Common myeloid progenitor, CD34-positive (primary cell): ENCODE measurements around the gene HLA-DPB1.

Experiments
- CTCF ChIA-PET: fragments of 350-600 bp; sonication (Branson Sonifier 250); formaldehyde crosslinking; loops from one replicate; lab custom pipeline; 2021; ENCODE audit warnings: antibody characterized with exemption; lab: Charles Lee
- POLR2A ChIA-PET: fragments of 350-600 bp; sonication (Branson Sonifier 250); formaldehyde crosslinking; loops from one replicate; lab custom pipeline; 2021; ENCODE audit warnings: antibody characterized with exemption; lab: Charles Lee
- DNase-seq, 3 donors: peaks; one replicate each; pipeline versions ENCODE4 v3.0.0 to v3.0.0-alpha.2; 2013
- H3K27ac ChIP-seq, 2 experiments: 1 replicate in 1 of 2; 2 replicates in 1 of 2; pipeline ENCODE4 v1.7.0; 2013; ENCODE audit warnings: inconsistent platforms in 2 of 2, low read length in 2 of 2, mild to moderate bottlenecking in 2 of 2, low read depth in 1 of 2, moderate library complexity in 1 of 2; ENCODE audit not compliant: severe bottlenecking in 2 of 2, insufficient read depth in 1 of 2, poor library complexity in 1 of 2
- H3K27me3 ChIP-seq, 5 experiments: replicated peaks in 2 of 5; 1 replicate in 3 of 5; 2 replicates in 2 of 5; pipeline versions ENCODE4 v1.6.1 to v1.7.0; 2013; ENCODE audit warnings: low read length in 4 of 5, mild to moderate bottlenecking in 2 of 5, moderate library complexity in 2 of 5, inconsistent platforms in 1 of 5; ENCODE audit not compliant: insufficient read depth in 5 of 5, control insufficient read depth in 4 of 5
- H3K36me3 ChIP-seq, 4 experiments: 1 replicate in 2 of 4; 2 replicates in 2 of 4; pipeline versions ENCODE4 v1.6.1 to v1.7.0; 2013; ENCODE audit warnings: low read length in 3 of 4, control low read depth in 1 of 4, mild to moderate bottlenecking in 1 of 4; ENCODE audit not compliant: control insufficient read depth in 4 of 4, insufficient read depth in 4 of 4
- H3K4me1 ChIP-seq, 4 experiments: 1 replicate in 3 of 4; 2 replicates in 1 of 4; pipeline versions ENCODE4 v1.6.1 to v1.7.1; 2013; ENCODE audit warnings: low read length in 3 of 4, mild to moderate bottlenecking in 3 of 4, control low read depth in 1 of 4, inconsistent platforms in 1 of 4, moderate library complexity in 1 of 4; ENCODE audit not compliant: control insufficient read depth in 4 of 4, insufficient read depth in 4 of 4; ENCODE audit errors: control extremely low read depth in 1 of 4
- H3K4me3 ChIP-seq, 7 experiments: 1 replicate in 4 of 7; 2 replicates in 3 of 7; pipeline versions ENCODE4 v1.5.1 to v1.7.0; 2013; ENCODE audit warnings: mild to moderate bottlenecking in 7 of 7, low read length in 6 of 7, moderate library complexity in 6 of 7, inconsistent platforms in 2 of 7, low read depth in 2 of 7, control low read depth in 1 of 7; ENCODE audit not compliant: insufficient read depth in 4 of 7, control insufficient read depth in 1 of 7; ENCODE audit errors: extremely low read depth in 1 of 7
- H3K9me3 ChIP-seq, 5 experiments: 1 replicate in 4 of 5; 2 replicates in 1 of 5; pipeline versions ENCODE4 v1.6.1 to v1.7.1; 2013; ENCODE audit warnings: low read length in 4 of 5, mild to moderate bottlenecking in 2 of 5, inconsistent platforms in 1 of 5, low read depth in 1 of 5, moderate library complexity in 1 of 5; ENCODE audit not compliant: control insufficient read depth in 4 of 5, insufficient read depth in 2 of 5; ENCODE audit errors: control extremely low read depth in 1 of 5
- WGBS: methylation state at CpG from one replicate; pipeline ENCODE4 v1.1.5; 2013; ENCODE audit not compliant: insufficient coverage; 5-methylcytosine and 5-hydroxymethylcytosine counted together

HLA-DPB1 gene

DNA sequence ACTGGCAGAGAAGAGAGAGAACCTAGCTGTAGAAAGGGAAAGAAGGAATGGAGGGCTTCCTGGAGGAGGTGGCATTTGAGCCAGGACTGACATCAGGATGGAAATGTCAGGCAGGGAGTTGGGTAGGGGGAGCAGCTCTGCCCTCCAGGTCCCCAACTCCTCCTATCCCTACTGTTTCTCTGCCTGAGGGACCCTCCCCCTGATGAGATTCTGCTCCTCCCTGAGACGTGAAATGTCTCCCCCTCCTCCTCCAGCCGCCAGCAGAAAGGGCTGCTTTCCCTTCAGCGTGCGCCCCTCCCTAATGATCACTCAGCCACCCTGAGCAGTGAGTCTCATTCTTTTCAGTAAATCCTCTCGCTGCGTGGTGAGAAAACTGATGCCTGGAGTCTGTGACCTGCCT is 40.6 kb downstream of the HLA-DPB1 start:
- ChIA-PET CTCF (interaction anchor here (0.8 to 6.7 kb wide), 8 partner anchors 9 to 132 kb away, joined by 3 to 76 read pairs (median 6); no protein-coding TSS in a partner anchor), POLR2A (no interaction called here)
- WGBS, result 11% methylated on average over 6 of the region's 6 CpGs

DNA sequence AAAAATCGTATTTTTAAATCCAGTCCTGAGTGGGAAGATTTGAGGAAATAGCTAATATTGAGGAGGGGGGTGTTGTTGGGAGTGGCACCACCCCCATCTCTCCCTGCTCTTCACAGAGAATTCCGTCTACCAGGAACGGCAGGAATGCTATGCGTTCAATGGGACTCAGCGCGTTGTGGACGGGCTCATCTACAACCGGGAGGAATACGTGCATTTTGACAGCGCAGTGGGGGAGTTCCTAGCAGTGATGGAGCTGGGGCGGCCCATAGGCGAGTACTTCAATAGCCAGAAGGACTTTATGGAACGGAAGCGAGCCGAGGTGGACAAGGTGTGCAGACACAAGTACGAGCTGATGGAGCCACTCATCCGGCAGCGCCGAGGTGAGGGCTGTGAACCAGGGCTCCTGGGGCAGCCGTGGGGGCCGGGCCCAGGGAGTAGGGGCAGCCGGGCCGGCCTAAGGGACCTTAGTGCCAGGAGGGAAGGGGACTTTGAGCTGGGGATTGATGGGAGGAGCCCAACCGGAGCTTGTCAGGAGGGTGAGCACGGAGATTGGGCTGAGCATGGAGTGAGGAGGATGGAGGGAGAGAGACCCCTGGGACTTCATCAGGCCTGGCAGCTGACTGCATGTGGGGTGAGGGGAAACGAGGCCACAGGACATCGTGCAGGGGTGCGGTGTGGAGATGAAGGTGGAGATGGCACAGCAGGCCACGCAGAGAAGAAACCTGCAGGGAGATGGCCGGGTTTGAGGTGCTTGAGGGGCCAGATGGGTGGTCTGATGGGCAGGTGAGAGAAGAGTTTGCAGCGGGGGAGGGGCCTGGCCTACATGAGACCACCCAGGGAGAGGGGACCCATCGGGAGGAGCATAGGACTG is 41.3 kb downstream of the HLA-DPB1 start:
- 6% methylated on average over 27 of the region's 32 CpGs for WGBS

More for the DNA sequence above, 40.6 kb downstream of the HLA-DPB1 start:
- no peaks in the 10 kb centered on the region for H3K9me3 ChIP-seq
- no peak overlapping the region for H3K27ac ChIP-seq
- peak in 1 of 3 donors; percentile 38 for DNase-seq
- peak overlapping the region in 2 of 7 experiments; percentile 8 to 26 for H3K4me3 ChIP-seq
- H3K27me3 ChIP-seq, result peaks cover 3 to 20% (median 16%) of the 10 kb centered on the region in 5 experiments
- peaks cover 15 to 39% (median 19%) of the 10 kb centered on the region in 4 experiments for H3K4me1 ChIP-seq
- H3K36me3 ChIP-seq, result no peaks in the 10 kb centered on the region

DNA sequence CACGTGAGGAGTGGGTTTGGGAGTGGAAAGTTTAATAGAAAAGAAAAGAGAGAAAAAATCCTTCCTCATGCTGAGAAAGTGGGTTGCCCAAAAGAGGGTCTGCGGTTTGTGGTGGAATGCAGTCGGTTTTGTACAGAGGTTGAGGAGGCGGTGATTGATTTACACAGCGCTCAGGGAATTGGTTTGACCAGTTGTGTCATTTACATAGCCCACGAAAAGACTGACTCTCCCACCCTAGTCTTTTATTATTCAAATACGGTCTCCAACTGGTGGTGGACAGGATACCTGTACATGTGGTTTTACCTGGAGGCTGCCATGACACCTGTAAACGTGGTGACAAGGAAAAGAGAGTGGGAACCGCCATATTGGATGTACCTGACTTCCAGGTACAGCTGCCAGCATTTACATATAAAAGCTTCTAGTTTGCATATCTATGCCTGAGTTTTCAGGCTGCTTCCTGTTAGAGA is 42.1 kb downstream of the HLA-DPB1 start:
- H3K4me3 ChIP-seq, result no peak overlapping the region
- CTCF ChIA-PET, result interaction anchor here (0.9 to 6.7 kb wide), 10 partner anchors 13 to 133 kb away, joined by 3 to 76 read pairs (median 5); no protein-coding TSS in a partner anchor
- POLR2A ChIA-PET, result no interaction called here
- H3K9me3 ChIP-seq, result peaks cover 0 to 4% (median 0%) of the 10 kb centered on the region in 5 experiments
- H3K27ac ChIP-seq, result no peak overlapping the region
- WGBS, result 12% methylated on average over 3 of the region's 9 CpGs
- DNase-seq, result peak in 2 of 3 donors; percentile 66 to 69
- H3K27me3 ChIP-seq, result peaks cover 3 to 20% (median 16%) of the 10 kb centered on the region in 5 experiments
- H3K4me1 ChIP-seq, result peaks cover 13 to 34% (median 18%) of the 10 kb centered on the region in 4 experiments
- H3K36me3 ChIP-seq, result no peaks in the 10 kb centered on the region

More for the DNA sequence above, 41.3 kb downstream of the HLA-DPB1 start:
- Histone ChIP-seq H3K9me3 (no peaks in the 10 kb centered on the region), H3K27ac (no peak overlapping the region), H3K4me1 (peaks cover 15 to 39% (median 19%) of the 10 kb centered on the region in 4 experiments), H3K27me3 (peaks cover 3 to 20% (median 16%) of the 10 kb centered on the region in 5 experiments), H3K4me3 (peak overlapping the region in 3 of 7 experiments; percentile 8 to 26 (median 15)), H3K36me3 (no peaks in the 10 kb centered on the region)
- POLR2A ChIA-PET, result no interaction called here
- no peak for DNase-seq
- CTCF ChIA-PET, result interaction anchor here (0.8 to 6.7 kb wide), 8 partner anchors 8 to 131 kb away, joined by 3 to 76 read pairs (median 6); no protein-coding TSS in a partner anchor

- peak; percentile 65 to 79 (median 79) for DNase-seq
Observed at GRCh38 chr6:33118525-33119123, 42.8 kb downstream of the HLA-DPB1 start.

GRCh38 chr6:33120001-33120400 is 44.2 kb downstream of the HLA-DPB1 start:
- H3K36me3 ChIP-seq, result no peaks in the 10 kb centered on the region
- H3K9me3 ChIP-seq, result peaks cover 0 to 16% (median 6%) of the 10 kb centered on the region in 5 experiments
- no CpG with 5 or more reads among the region's 3 CpGs for WGBS
- no peak overlapping the region for H3K4me3 ChIP-seq
- no peak for DNase-seq
- H3K4me1 ChIP-seq, result peaks cover 10 to 21% (median 12%) of the 10 kb centered on the region in 4 experiments
- ChIA-PET CTCF (interaction anchor here (0.6 to 6.7 kb wide), 19 partner anchors 10 to 129 kb away, joined by 3 to 76 read pairs (median 4); no protein-coding TSS in a partner anchor), POLR2A (interaction anchor here (0.6 kb wide), 1 partner anchor 9 kb away, joined by 3 read pairs; no protein-coding TSS in a partner anchor)
- peaks cover 3 to 20% (median 16%) of the 10 kb centered on the region in 5 experiments for H3K27me3 ChIP-seq
- no peak overlapping the region for H3K27ac ChIP-seq

More at GRCh38 chr6:33118525-33119123, 42.8 kb downstream of the HLA-DPB1 start:
- Histone ChIP-seq H3K4me1 (peaks cover 13 to 33% (median 18%) of the 10 kb centered on the region in 4 experiments), H3K27ac (no peak overlapping the region), H3K4me3 (no peak overlapping the region), H3K27me3 (peaks cover 3 to 20% (median 16%) of the 10 kb centered on the region in 5 experiments), H3K36me3 (no peaks in the 10 kb centered on the region), H3K9me3 (peaks cover 0 to 11% (median 2%) of the 10 kb centered on the region in 5 experiments)
- no CpG with 5 or more reads among the region's 3 CpGs for WGBS
- ChIA-PET POLR2A (no interaction called here), CTCF (interaction anchor here (0.6 to 6.7 kb wide), 16 partner anchors 8 to 132 kb away, joined by 3 to 76 read pairs (median 4); no protein-coding TSS in a partner anchor)

- no peaks in the 10 kb centered on the region for H3K36me3 ChIP-seq
- no peak overlapping the region for H3K4me3 ChIP-seq
- ChIA-PET POLR2A (no interaction called here), CTCF (interaction anchor here (0.7 to 14.4 kb wide), 11 partner anchors 8 to 125 kb away, joined by 3 to 238 read pairs (median 7); no protein-coding TSS in a partner anchor)
- H3K4me1 ChIP-seq, result peaks cover 0 to 4% (median 1%) of the 10 kb centered on the region in 4 experiments
- no peak overlapping the region for H3K27ac ChIP-seq
- H3K27me3 ChIP-seq, result no peaks in the 10 kb centered on the region
- DNase-seq, result no peak
- WGBS, result 94% methylated on average over 5 of the region's 6 CpGs
- H3K9me3 ChIP-seq, result peaks cover 0 to 16% (median 6%) of the 10 kb centered on the region in 5 experiments
Observed at GRCh38 chr6:33123181-33123580, 47.4 kb downstream of the HLA-DPB1 start.
